HCT116 (cell line): ENCODE measurements around the gene SNX25. TPM values are rescaled to one million over a fixed set of nuclear protein-coding genes. Genes with fewer than 3 reads are reported as not detected.
A peak's percentile ranks its signal among the peaks of the same experiment; 100 is the strongest.

ENCODE experiments used
- ATAC-seq: fragments of 200-7000 bp; cut with Tn5 transposase; 2 replicates; pipeline ENCODE4 v1.9.1; 2020; ENCODE audit warnings: mild to moderate bottlenecking, moderate library complexity
- BruUV-seq: library from RNA; stranded (reverse); fragments of 400-500 nt; replicated peaks from 2 replicates; lab custom pipeline; 2021; lab: Mats Ljungman, UMichigan
- CTCF ChIA-PET: fragments of 300-600 bp; sonication (Branson Sonifier 250); formaldehyde crosslinking; loops from one replicate; lab custom pipeline; 2021; ENCODE audit warnings: antibody characterized with exemption; lab: Charles Lee
- POLR2A ChIA-PET: fragments of 300-600, 350-600 bp; sonication (Branson Sonifier 250); formaldehyde crosslinking; loops from one replicate; lab custom pipeline; 2021; ENCODE audit warnings: antibody characterized with exemption; lab: Charles Lee
- RAD21 ChIA-PET, 2 experiments: fragments of 300-600 bp; sonication (Branson Sonifier 250); formaldehyde crosslinking; loops; one replicate each; lab custom pipeline; 2023; ENCODE audit warnings: low total read pairs in 2 of 2; ENCODE audit not compliant: uncharacterized antibody in 2 of 2, unreplicated experiment in 2 of 2, low non-redundant PET in 1 of 2; lab: Charles Lee
- DNase-seq: peaks from one replicate; pipeline ENCODE4 v3.0.0-alpha.2; 2010; ENCODE audit warnings: low read depth, low spot score
- H2AFZ ChIP-seq: fragments of 200-600 bp; shearing (Covaris generic), sonication (generic); 2 replicates; pipeline ENCODE4 v1.6.1; 2017; ENCODE audit warnings: low read depth, mixed run types, mixed read lengths, antibody characterized with exemption, low read length; ENCODE audit not compliant: poor library complexity, severe bottlenecking
- H3K27ac ChIP-seq: 2 replicates; pipeline ENCODE4 v1.5.1; 2012; ENCODE audit warnings: low read depth, low read length
- H3K27me3 ChIP-seq: fragments of 200-600 bp; sonication (generic); 2 replicates; pipeline ENCODE4 v1.6.1; 2016; ENCODE audit warnings: mixed run types, low read length, mixed read lengths; ENCODE audit not compliant: insufficient read depth
- H3K36me3 ChIP-seq, 2 experiments: fragments of 200-500 bp in 1 of 2; fragments of 200-600 bp in 1 of 2; sonication (Bioruptor generic) in 1 of 2; sonication (generic) in 1 of 2; 2 replicates each; pipeline versions ENCODE4 v1.5.1 to v1.6.1; 2014 to 2016; ENCODE audit warnings: low read length in 2 of 2, inconsistent platforms in 1 of 2, mixed read lengths in 1 of 2, mixed run types in 1 of 2; ENCODE audit not compliant: insufficient read depth in 2 of 2, control insufficient read depth in 1 of 2
- H3K4me1 ChIP-seq, 2 experiments: fragments of 200-600 bp in 1 of 2; sonication (generic) in 1 of 2; 2 replicates each; pipeline versions ENCODE4 v1.5.1 to v1.6.1; 2012 to 2017; ENCODE audit warnings: low read length in 2 of 2, inconsistent platforms in 1 of 2, mild to moderate bottlenecking in 1 of 2, mixed read lengths in 1 of 2, mixed run types in 1 of 2, moderate library complexity in 1 of 2; ENCODE audit not compliant: insufficient read depth in 2 of 2, control insufficient read depth in 1 of 2
- H3K4me2 ChIP-seq: fragments of 200-600 bp; sonication (generic); 2 replicates; pipeline ENCODE4 v1.6.1; 2017; ENCODE audit warnings: mixed run types, low read length, mixed read lengths
- H3K4me3 ChIP-seq, 2 experiments: fragments of 200-600 bp in 1 of 2; sonication (generic) in 1 of 2; replicated peaks in 1 of 2; 2 replicates each; pipeline ENCODE4 v1.5.1; 2011 to 2016; ENCODE audit warnings: low read length in 2 of 2, control low read depth in 1 of 2, low read depth in 1 of 2, mild to moderate bottlenecking in 1 of 2, mixed read lengths in 1 of 2, mixed run types in 1 of 2
- H3K79me2 ChIP-seq: fragments of 200-600 bp; sonication (generic); 2 replicates; pipeline ENCODE4 v1.6.1; 2017; ENCODE audit warnings: mild to moderate bottlenecking, mixed run types, low read length, moderate library complexity, mixed read lengths; ENCODE audit not compliant: insufficient read depth
- H3K9ac ChIP-seq: fragments of 200-600 bp; sonication (generic); 2 replicates; pipeline ENCODE4 v1.6.1; 2016; ENCODE audit warnings: low read length, mixed read lengths
- H3K9me2 ChIP-seq: fragments of 200-600 bp; sonication (generic), shearing (Covaris generic); 2 replicates; pipeline ENCODE4 v1.6.1; 2017; ENCODE audit warnings: mixed run types, mild to moderate bottlenecking, moderate library complexity; ENCODE audit not compliant: insufficient read depth
- H3K9me3 ChIP-seq, 2 experiments: fragments of 200-500 bp in 1 of 2; fragments of 200-600 bp in 1 of 2; sonication (Bioruptor generic) in 1 of 2; sonication (generic) in 1 of 2; 2 replicates each; pipeline ENCODE4 v1.6.1; 2014 to 2017; ENCODE audit warnings: low read length in 2 of 2, mixed read lengths in 2 of 2, inconsistent platforms in 1 of 2, low read depth in 1 of 2, mild to moderate bottlenecking in 1 of 2, mixed run types in 1 of 2, moderate library complexity in 1 of 2; ENCODE audit not compliant: control insufficient read depth in 1 of 2, insufficient read depth in 1 of 2
- H4K20me1 ChIP-seq: fragments of 200-600 bp; sonication (generic), shearing (Covaris generic); 2 replicates; pipeline ENCODE4 v1.6.1; 2017; ENCODE audit warnings: mixed run types, mild to moderate bottlenecking, moderate library complexity; ENCODE audit not compliant: insufficient read depth
- CBX3 ChIP-seq: IDR thresholded peaks from 2 replicates; pipeline ENCODE4 v1.6.1; 2012; ENCODE audit warnings: low read depth
- CEBPB ChIP-seq: IDR thresholded peaks from 2 replicates; pipeline ENCODE4 v1.6.1; 2012; ENCODE audit warnings: low read depth
- EGR1 ChIP-seq: IDR thresholded peaks from 2 replicates; pipeline ENCODE4 v1.6.1; 2012; ENCODE audit warnings: low read depth
- ELF1 ChIP-seq: IDR thresholded peaks from 2 replicates; pipeline ENCODE4 v1.6.1; 2012; ENCODE audit warnings: low read depth, borderline replicate concordance
- EZH2 ChIP-seq: fragments of 200-600 bp; sonication (generic); IDR thresholded peaks from 2 replicates; pipeline ENCODE4 v1.6.1; 2017; ENCODE audit warnings: antibody characterized with exemption, mixed run types
- EZH2phosphoT487 ChIP-seq: fragments of 200-600 bp; IDR thresholded peaks from 2 replicates; pipeline ENCODE4 v1.6.1; 2018; ENCODE audit warnings: antibody characterized with exemption, borderline replicate concordance
- FOSL1 ChIP-seq: IDR thresholded peaks from 2 replicates; pipeline ENCODE4 v1.6.1; 2012; ENCODE audit warnings: low read depth
- JUND ChIP-seq: IDR thresholded peaks from 2 replicates; pipeline ENCODE4 v1.6.1; 2012
- POLR2A ChIP-seq: IDR thresholded peaks from 2 replicates; pipeline ENCODE4 v1.7.0; 2011; ENCODE audit warnings: borderline replicate concordance; ENCODE audit not compliant: insufficient read depth, insufficient read length; ENCODE audit errors: extremely low read depth
- POLR2AphosphoS5 ChIP-seq: IDR thresholded peaks from 2 replicates; pipeline ENCODE4 v1.6.1; 2011; ENCODE audit warnings: mild to moderate bottlenecking, low read depth, low read length, moderate library complexity
- RAD21 ChIP-seq: IDR thresholded peaks from 2 replicates; pipeline ENCODE4 v1.6.1; 2012; ENCODE audit warnings: low read depth, mild to moderate bottlenecking
- SP1 ChIP-seq: IDR thresholded peaks from 2 replicates; pipeline ENCODE4 v1.6.1; 2012; ENCODE audit warnings: low read depth
- TCF7L2 ChIP-seq: IDR thresholded peaks from 2 replicates; pipeline ENCODE4 v1.7.0; 2011; ENCODE audit warnings: borderline replicate concordance, inconsistent platforms; ENCODE audit not compliant: insufficient read depth, insufficient read length; ENCODE audit errors: extremely low read depth
- YY1 ChIP-seq: IDR thresholded peaks from 2 replicates; pipeline ENCODE4 v1.6.1; 2011; ENCODE audit warnings: low read length, low read depth, moderate library complexity, mild to moderate bottlenecking; ENCODE audit not compliant: insufficient replicate concordance; ENCODE audit errors: extremely low read depth
- ZFX ChIP-seq: fragments of 450-650 bp; IDR thresholded peaks from 2 replicates; pipeline ENCODE4 v1.6.1; 2017
- ZNF274 ChIP-seq: fragments of 200-500 bp; sonication (Bioruptor generic); IDR thresholded peaks from 2 replicates; pipeline ENCODE4 v1.6.1; 2014; ENCODE audit warnings: mild to moderate bottlenecking, low read depth, low read length, inconsistent platforms
- intact Hi-C: fragments of 100-400 bp; cut with micrococcal nuclease; formaldehyde crosslinking; loops from 2 replicates; pipeline ENCODE4 v1.10.0; 2022
- total RNA-seq: library from RNA; stranded (reverse); gene quantifications from one replicate; pipeline ENCODE4 v1.2.1, GENCODE V29; 2021; ENCODE audit not compliant: unreplicated experiment
- TF ChIP-seq, protein P1 (sequence below): IDR thresholded peaks from 2 replicates; pipeline ENCODE4 v1.6.1; 2012
- TF ChIP-seq, protein P2 (sequence below): IDR thresholded peaks from 2 replicates; pipeline ENCODE4 v1.6.1; 2011; ENCODE audit warnings: mild to moderate bottlenecking, low read length, moderate library complexity; ENCODE audit not compliant: insufficient replicate concordance; ENCODE audit errors: extremely low read depth
- TF ChIP-seq, protein P3 (sequence below): IDR thresholded peaks from 2 replicates; pipeline ENCODE4 v1.6.1; 2012; ENCODE audit warnings: low read depth
- TF ChIP-seq, protein P4 (sequence below): IDR thresholded peaks from 2 replicates; pipeline ENCODE4 v1.6.1; 2012
- TF ChIP-seq, protein P5 (sequence below), 3 experiments: fragments of 200-600 bp in 1 of 3; sonication (generic) in 1 of 3; IDR thresholded peaks in 2 of 3; conservative IDR thresholded peaks in 1 of 3; 2 replicates each; pipeline ENCODE4 v1.5.1; 2012 to 2017; ENCODE audit warnings: low read depth in 2 of 3, low read length in 2 of 3, antibody characterized with exemption in 1 of 3, borderline replicate concordance in 1 of 3, control low read depth in 1 of 3, mild to moderate bottlenecking in 1 of 3, mixed read lengths in 1 of 3, mixed run types in 1 of 3, moderate library complexity in 1 of 3; ENCODE audit not compliant: insufficient read depth in 1 of 3

The SNX25 gene
- total RNA-seq, 1 experiment from 2014 or later: 20.9 TPM

DNA sequence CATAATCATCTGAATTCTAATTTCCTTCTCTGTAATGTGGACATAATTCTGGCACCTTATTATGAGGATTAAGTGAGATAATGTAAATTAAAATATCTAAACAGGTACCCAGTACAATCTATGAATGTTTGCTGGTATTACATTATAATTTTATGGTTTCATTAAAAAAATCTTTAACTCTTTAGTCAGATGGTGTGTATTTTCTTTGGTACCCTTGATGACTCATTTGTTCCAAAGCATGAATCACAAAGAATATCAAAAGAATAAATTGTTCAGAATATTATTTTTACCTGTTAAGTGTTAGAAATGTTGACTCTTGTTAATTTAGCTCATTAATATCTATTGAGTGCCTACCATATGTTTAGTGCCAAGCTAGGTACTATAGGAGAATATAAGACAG is 74.3 kb downstream of the SNX25 start:
- CTCF ChIA-PET: no interaction called here
- TF ChIP-seq JUND (peak; percentile 79), CBX3 (no peak), EZH2 (no peak), ELF1 (no peak), TCF7L2 (no peak), POLR2AphosphoS5 (no peak), FOSL1 (peak; percentile 95), EZH2phosphoT487 (no peak), CEBPB (no peak), POLR2A (no peak), RAD21 (no peak), SP1 (0 out of 2 replicates have a peak, but pooled peaks have one; percentile 33), EGR1 (0 out of 2 replicates have a peak, but pooled peaks have one; percentile 16), ZNF274 (no peak), ZFX (no peak), YY1 (no peak)
- TF ChIP-seq, protein P1, sequence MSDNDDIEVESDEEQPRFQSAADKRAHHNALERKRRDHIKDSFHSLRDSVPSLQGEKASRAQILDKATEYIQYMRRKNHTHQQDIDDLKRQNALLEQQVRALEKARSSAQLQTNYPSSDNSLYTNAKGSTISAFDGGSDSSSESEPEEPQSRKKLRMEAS: no peak
- TF ChIP-seq, protein P2, sequence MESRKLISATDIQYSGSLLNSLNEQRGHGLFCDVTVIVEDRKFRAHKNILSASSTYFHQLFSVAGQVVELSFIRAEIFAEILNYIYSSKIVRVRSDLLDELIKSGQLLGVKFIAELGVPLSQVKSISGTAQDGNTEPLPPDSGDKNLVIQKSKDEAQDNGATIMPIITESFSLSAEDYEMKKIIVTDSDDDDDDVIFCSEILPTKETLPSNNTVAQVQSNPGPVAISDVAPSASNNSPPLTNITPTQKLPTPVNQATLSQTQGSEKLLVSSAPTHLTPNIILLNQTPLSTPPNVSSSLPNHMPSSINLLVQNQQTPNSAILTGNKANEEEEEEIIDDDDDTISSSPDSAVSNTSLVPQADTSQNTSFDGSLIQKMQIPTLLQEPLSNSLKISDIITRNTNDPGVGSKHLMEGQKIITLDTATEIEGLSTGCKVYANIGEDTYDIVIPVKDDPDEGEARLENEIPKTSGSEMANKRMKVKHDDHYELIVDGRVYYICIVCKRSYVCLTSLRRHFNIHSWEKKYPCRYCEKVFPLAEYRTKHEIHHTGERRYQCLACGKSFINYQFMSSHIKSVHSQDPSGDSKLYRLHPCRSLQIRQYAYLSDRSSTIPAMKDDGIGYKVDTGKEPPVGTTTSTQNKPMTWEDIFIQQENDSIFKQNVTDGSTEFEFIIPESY: no peak
- TF ChIP-seq, protein P3, sequence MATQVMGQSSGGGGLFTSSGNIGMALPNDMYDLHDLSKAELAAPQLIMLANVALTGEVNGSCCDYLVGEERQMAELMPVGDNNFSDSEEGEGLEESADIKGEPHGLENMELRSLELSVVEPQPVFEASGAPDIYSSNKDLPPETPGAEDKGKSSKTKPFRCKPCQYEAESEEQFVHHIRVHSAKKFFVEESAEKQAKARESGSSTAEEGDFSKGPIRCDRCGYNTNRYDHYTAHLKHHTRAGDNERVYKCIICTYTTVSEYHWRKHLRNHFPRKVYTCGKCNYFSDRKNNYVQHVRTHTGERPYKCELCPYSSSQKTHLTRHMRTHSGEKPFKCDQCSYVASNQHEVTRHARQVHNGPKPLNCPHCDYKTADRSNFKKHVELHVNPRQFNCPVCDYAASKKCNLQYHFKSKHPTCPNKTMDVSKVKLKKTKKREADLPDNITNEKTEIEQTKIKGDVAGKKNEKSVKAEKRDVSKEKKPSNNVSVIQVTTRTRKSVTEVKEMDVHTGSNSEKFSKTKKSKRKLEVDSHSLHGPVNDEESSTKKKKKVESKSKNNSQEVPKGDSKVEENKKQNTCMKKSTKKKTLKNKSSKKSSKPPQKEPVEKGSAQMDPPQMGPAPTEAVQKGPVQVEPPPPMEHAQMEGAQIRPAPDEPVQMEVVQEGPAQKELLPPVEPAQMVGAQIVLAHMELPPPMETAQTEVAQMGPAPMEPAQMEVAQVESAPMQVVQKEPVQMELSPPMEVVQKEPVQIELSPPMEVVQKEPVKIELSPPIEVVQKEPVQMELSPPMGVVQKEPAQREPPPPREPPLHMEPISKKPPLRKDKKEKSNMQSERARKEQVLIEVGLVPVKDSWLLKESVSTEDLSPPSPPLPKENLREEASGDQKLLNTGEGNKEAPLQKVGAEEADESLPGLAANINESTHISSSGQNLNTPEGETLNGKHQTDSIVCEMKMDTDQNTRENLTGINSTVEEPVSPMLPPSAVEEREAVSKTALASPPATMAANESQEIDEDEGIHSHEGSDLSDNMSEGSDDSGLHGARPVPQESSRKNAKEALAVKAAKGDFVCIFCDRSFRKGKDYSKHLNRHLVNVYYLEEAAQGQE: no peak
- TF ChIP-seq, protein P4, sequence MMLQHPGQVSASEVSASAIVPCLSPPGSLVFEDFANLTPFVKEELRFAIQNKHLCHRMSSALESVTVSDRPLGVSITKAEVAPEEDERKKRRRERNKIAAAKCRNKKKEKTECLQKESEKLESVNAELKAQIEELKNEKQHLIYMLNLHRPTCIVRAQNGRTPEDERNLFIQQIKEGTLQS: no peak
- TF ChIP-seq, protein P5, sequence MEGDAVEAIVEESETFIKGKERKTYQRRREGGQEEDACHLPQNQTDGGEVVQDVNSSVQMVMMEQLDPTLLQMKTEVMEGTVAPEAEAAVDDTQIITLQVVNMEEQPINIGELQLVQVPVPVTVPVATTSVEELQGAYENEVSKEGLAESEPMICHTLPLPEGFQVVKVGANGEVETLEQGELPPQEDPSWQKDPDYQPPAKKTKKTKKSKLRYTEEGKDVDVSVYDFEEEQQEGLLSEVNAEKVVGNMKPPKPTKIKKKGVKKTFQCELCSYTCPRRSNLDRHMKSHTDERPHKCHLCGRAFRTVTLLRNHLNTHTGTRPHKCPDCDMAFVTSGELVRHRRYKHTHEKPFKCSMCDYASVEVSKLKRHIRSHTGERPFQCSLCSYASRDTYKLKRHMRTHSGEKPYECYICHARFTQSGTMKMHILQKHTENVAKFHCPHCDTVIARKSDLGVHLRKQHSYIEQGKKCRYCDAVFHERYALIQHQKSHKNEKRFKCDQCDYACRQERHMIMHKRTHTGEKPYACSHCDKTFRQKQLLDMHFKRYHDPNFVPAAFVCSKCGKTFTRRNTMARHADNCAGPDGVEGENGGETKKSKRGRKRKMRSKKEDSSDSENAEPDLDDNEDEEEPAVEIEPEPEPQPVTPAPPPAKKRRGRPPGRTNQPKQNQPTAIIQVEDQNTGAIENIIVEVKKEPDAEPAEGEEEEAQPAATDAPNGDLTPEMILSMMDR (IDR thresholded peaks at IDR 0.05 in 2 of 3, conservative IDR thresholded peaks at IDR 0.05 in 1 of 3; ENCODE audit: borderline replicate concordance in 1 of 3, insufficient read depth in 1 of 3, low read depth in 2 of 3, low read length in 2 of 3): no peak
- H3K9me3 ChIP-seq: no peaks in the 10 kb centered on the region
- RAD21 ChIA-PET: no interaction called here
- intact Hi-C loops: no loop called here
- DNase-seq (no peak), ATAC-seq (0 out of 2 replicates have a peak, but pooled peaks have one; percentile 10)
- POLR2A ChIA-PET: no interaction called here
- no peak overlapping the region for H3K4me3 ChIP-seq
- H3K27ac ChIP-seq: peak overlapping the region; percentile 47; the same call in 1 of the 2 replicates
- no TSS peak for BruUV-seq
- peak overlapping the region; percentile 42 for H3K4me2 ChIP-seq
- peaks cover 0 to 4% of the 10 kb centered on the region in 2 experiments; a peak in 1 of 4 replicates for H3K36me3 ChIP-seq
- H4K20me1 ChIP-seq: no peaks in the 10 kb centered on the region
- no peaks in the 10 kb centered on the region for H3K9me2 ChIP-seq
- no peak overlapping the region for H3K9ac ChIP-seq
- H2AFZ ChIP-seq: no peak overlapping the region
- H3K4me1 ChIP-seq: peaks cover 19 to 24% of the 10 kb centered on the region in 2 experiments
- H3K79me2 ChIP-seq: no peaks in the 10 kb centered on the region
- H3K27me3 ChIP-seq: no peaks in the 10 kb centered on the region
